Activated T-cell treated with anti-CD3 and anti-CD28 coated beads, Interleukin-2, amount 50 U/mL, for 48 hours (primary cell): Measurements from ENCODE around the gene PSMB1.
"Not testable (repeated sequence)": the region's sequence is repeated elsewhere in the genome, so short reads cannot be mapped to it uniquely, and the experiment has no call there.

Experiments used
- DNase-seq, 2 experiments: peaks; one replicate each; pipeline ENCODE4 v3.0.0-alpha.2; 2020

The PSMB1 gene

GRCh38 chr6:170533792-170534191 lies 19.3 kb downstream of the PSMB1 start:
- DNase-seq = no peak

- DNase-seq = no peak
Observed at GRCh38 chr6:170532867-170533488, 20.1 kb downstream of the PSMB1 start.

- DNase-seq = peak; percentile 77
Observed at GRCh38 chr6:170529839-170530469, 23.2 kb downstream of the PSMB1 start.

GRCh38 chr6:170527995-170528394 lies 25.1 kb downstream of the PSMB1 start:
- not testable (repeated sequence) for DNase-seq

GRCh38 chr6:170525795-170526194 lies 27.3 kb downstream of the PSMB1 start:
- no peak for DNase-seq

GRCh38 chr6:170524172-170524502 lies 29.0 kb downstream of the PSMB1 start:
- DNase-seq = no peak

GRCh38 chr6:170523256-170524171 lies 29.6 kb downstream of the PSMB1 start:
- no peak for DNase-seq

GRCh38 chr6:170522565-170523183 lies 30.4 kb downstream of the PSMB1 start:
- DNase-seq = no peak

- peak; percentile 40 to 51 for DNase-seq
Observed at GRCh38 chr6:170516783-170517616, 36.1 kb downstream of the PSMB1 start.

GRCh38 chr6:170514908-170515307 lies 38.2 kb downstream of the PSMB1 start:
- DNase-seq = no peak

- no peak for DNase-seq
Observed at GRCh38 chr6:170512249-170512648, 40.9 kb downstream of the PSMB1 start.

- DNase-seq = no peak
Observed at GRCh38 chr6:170510631-170511030, 42.5 kb downstream of the PSMB1 start.

- DNase-seq = no peak
Observed at GRCh38 chr6:170509723-170510018, 43.4 kb downstream of the PSMB1 start.

- not testable (repeated sequence) for DNase-seq
Observed at GRCh38 chr6:170508892-170509722, 44.0 kb downstream of the PSMB1 start.

- DNase-seq = not testable (repeated sequence)
Observed at GRCh38 chr6:170508275-170508674, 44.8 kb downstream of the PSMB1 start.

GRCh38 chr6:170507728-170508127 lies 45.4 kb downstream of the PSMB1 start:
- not testable (repeated sequence) for DNase-seq

GRCh38 chr6:170506446-170506845 lies 46.7 kb downstream of the PSMB1 start:
- DNase-seq = no peak

GRCh38 chr6:170505306-170505705 lies 47.8 kb downstream of the PSMB1 start:
- no peak for DNase-seq

GRCh38 chr6:170504479-170504878 lies 48.6 kb downstream of the PSMB1 start:
- DNase-seq = no peak

- no peak for DNase-seq
Observed at GRCh38 chr6:170503414-170503761, 49.7 kb downstream of the PSMB1 start.

- DNase-seq = not testable (repeated sequence)
Observed at GRCh38 chr6:170502733-170503413, 50.2 kb downstream of the PSMB1 start.
